ENCODE data around the gene EXOC1.

DNA sequence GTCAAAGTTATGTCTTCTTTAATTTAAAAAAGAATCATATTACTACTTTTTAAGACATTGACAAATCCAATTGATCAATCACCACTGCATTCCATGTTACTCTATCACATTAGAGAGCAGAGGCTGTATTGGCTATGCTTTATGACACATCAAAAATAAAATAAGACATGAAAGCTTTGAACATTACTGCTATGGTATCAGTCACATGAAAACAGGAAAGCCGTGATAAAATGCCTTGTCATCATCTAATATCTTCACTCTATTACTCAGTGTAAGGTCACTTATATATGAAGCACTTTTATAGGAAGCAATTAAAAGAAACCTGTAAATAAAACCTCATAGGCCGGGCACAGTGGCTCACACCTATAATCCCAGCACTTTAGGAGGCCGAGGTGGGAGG is 67.6 kb downstream of the EXOC1 start:
- TF ChIP-seq ZNF707 (CRISPR knock-in tag; conservative IDR thresholded peaks at IDR 0.05) = no peak
- TF ChIP-seq, protein P1, sequence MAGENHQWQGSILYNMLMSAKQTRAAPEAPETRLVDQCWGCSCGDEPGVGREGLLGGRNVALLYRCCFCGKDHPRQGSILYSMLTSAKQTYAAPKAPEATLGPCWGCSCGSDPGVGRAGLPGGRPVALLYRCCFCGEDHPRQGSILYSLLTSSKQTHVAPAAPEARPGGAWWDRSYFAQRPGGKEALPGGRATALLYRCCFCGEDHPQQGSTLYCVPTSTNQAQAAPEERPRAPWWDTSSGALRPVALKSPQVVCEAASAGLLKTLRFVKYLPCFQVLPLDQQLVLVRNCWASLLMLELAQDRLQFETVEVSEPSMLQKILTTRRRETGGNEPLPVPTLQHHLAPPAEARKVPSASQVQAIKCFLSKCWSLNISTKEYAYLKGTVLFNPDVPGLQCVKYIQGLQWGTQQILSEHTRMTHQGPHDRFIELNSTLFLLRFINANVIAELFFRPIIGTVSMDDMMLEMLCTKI (IDR thresholded peaks at IDR 0.05; ENCODE audit: partially characterized antibody) = no peak
- TF ChIP-seq ATF7 (IDR thresholded peaks at IDR 0.05) = no peak
- no peak for TF ChIP-seq ZNF639 (CRISPR knock-in tag; conservative IDR thresholded peaks at IDR 0.05 in 1 of 2, IDR thresholded peaks at IDR 0.05 in 1 of 2)
- no peak for TF ChIP-seq NFIX (CRISPR knock-in tag; IDR thresholded peaks at IDR 0.05; ENCODE audit: low read depth)
- no peak for TF ChIP-seq GTF2F1 (IDR thresholded peaks at IDR 0.05; ENCODE audit: low read depth, low read length)
- TF ChIP-seq SRSF7 (optimal IDR thresholded peaks at IDR 0.05; ENCODE audit: low read depth, low read length) = no peak
- TF ChIP-seq, protein P2, sequence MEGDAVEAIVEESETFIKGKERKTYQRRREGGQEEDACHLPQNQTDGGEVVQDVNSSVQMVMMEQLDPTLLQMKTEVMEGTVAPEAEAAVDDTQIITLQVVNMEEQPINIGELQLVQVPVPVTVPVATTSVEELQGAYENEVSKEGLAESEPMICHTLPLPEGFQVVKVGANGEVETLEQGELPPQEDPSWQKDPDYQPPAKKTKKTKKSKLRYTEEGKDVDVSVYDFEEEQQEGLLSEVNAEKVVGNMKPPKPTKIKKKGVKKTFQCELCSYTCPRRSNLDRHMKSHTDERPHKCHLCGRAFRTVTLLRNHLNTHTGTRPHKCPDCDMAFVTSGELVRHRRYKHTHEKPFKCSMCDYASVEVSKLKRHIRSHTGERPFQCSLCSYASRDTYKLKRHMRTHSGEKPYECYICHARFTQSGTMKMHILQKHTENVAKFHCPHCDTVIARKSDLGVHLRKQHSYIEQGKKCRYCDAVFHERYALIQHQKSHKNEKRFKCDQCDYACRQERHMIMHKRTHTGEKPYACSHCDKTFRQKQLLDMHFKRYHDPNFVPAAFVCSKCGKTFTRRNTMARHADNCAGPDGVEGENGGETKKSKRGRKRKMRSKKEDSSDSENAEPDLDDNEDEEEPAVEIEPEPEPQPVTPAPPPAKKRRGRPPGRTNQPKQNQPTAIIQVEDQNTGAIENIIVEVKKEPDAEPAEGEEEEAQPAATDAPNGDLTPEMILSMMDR (IDR thresholded peaks at IDR 0.05 in 2 of 3, conservative IDR thresholded peaks at IDR 0.05 in 1 of 3; ENCODE audit: insufficient read depth in 2 of 3, low read depth in 1 of 3, low read length in 3 of 3) = no peak
- TF ChIP-seq NRF1 (conservative IDR thresholded peaks at IDR 0.05 in 1 of 2, IDR thresholded peaks at IDR 0.05 in 1 of 2) = no peak

Data from K562 (cell line).